CD4-positive, CD25-positive, alpha-beta regulatory T cell (primary cell): ENCODE data around the gene RUSC1. TPM values are rescaled to one million over a fixed set of nuclear protein-coding genes. Genes with fewer than 3 reads are reported as not detected.
"Not testable (repeated sequence)": the region's sequence is repeated elsewhere in the genome, so short reads cannot be mapped to it uniquely, and the experiment has no call there.

Experiments used
- ATAC-seq, 2 donors: fragments of 150-1000 bp; cut with Tn5 transposase; one replicate each; pipeline ENCODE4 v1.10.0; 2021; ENCODE audit warnings: low read depth in 2 of 2, moderate number of reproducible peaks in 2 of 2, moderate library complexity in 1 of 2
- DNase-seq, 3 donors: peaks; one replicate each; pipeline versions ENCODE4 v3.0.0 to v3.0.0-alpha.2; 2012 to 2022; ENCODE audit warnings: mixed read lengths in 1 of 3
- H3K27ac ChIP-seq: one replicate; pipeline ENCODE4 v1.7.0; 2013; ENCODE audit warnings: mild to moderate bottlenecking, low read length; ENCODE audit not compliant: insufficient read depth, poor library complexity, severe bottlenecking
- H3K27me3 ChIP-seq: one replicate; pipeline ENCODE4 v1.7.0; 2013; ENCODE audit warnings: low read length; ENCODE audit not compliant: control insufficient read depth, insufficient read depth
- H3K36me3 ChIP-seq: one replicate; pipeline ENCODE4 v1.7.0; 2013; ENCODE audit warnings: mild to moderate bottlenecking, low read length, moderate library complexity; ENCODE audit not compliant: control insufficient read depth, insufficient read depth
- H3K4me1 ChIP-seq: 2 replicates; pipeline ENCODE4 v1.7.0; 2013; ENCODE audit warnings: mild to moderate bottlenecking, low read length; ENCODE audit not compliant: insufficient read depth, control insufficient read depth, poor library complexity, severe bottlenecking
- H3K4me3 ChIP-seq: one replicate; pipeline ENCODE4 v1.7.0; 2013; ENCODE audit warnings: low read depth, mild to moderate bottlenecking, low read length, moderate library complexity
- H3K9me3 ChIP-seq, 2 experiments: 1 replicate in 1 of 2; 2 replicates in 1 of 2; pipeline ENCODE4 v1.7.0; 2013; ENCODE audit warnings: low read length in 2 of 2, mild to moderate bottlenecking in 1 of 2, moderate library complexity in 1 of 2; ENCODE audit not compliant: control insufficient read depth in 2 of 2
- H3K27ac Mint-ChIP-seq, 3 donors: one replicate each; pipeline ENCODE4 v1.8.0; 2020 to 2022; ENCODE audit warnings: mild to moderate bottlenecking in 3 of 3, mixed read lengths in 3 of 3, moderate library complexity in 2 of 3
- H3K27me3 Mint-ChIP-seq: one replicate; pipeline ENCODE4 v1.8.0; 2022; ENCODE audit warnings: mild to moderate bottlenecking, mixed read lengths
- H3K36me3 Mint-ChIP-seq: one replicate; pipeline ENCODE4 v1.8.0; 2020; ENCODE audit warnings: mixed read lengths
- H3K4me1 Mint-ChIP-seq, 4 donors: one replicate each; pipeline ENCODE4 v1.8.0; 2020 to 2022; ENCODE audit warnings: mixed read lengths in 4 of 4, mild to moderate bottlenecking in 1 of 4
- H3K4me3 Mint-ChIP-seq, 4 donors: one replicate each; pipeline ENCODE4 v1.8.0; 2020 to 2022; ENCODE audit warnings: mild to moderate bottlenecking in 4 of 4, mixed read lengths in 4 of 4, moderate library complexity in 3 of 4
- H3K9me3 Mint-ChIP-seq, 7 donors: one replicate each; pipeline ENCODE4 v1.8.0; 2020 to 2022; ENCODE audit warnings: mixed read lengths in 7 of 7, mild to moderate bottlenecking in 3 of 7, moderate library complexity in 2 of 7
- polyA plus RNA-seq, 4 donors: library from polyadenylated mRNA; unstranded; fragments of 300-500 nt; fragmentation: Illumina TruSeq; gene quantifications; one replicate each; pipeline ENCODE4 v1.2.3, GENCODE V29; 2021
- total RNA-seq: library from RNA; stranded (reverse); gene quantifications from one replicate; pipeline ENCODE4 v1.2.3, GENCODE V29; 2022

RUSC1 gene
- total and polyA plus RNA-seq, 5 donors from 2014 or later, result 7.1 to 12.4 (median 9.8) TPM

DNA sequence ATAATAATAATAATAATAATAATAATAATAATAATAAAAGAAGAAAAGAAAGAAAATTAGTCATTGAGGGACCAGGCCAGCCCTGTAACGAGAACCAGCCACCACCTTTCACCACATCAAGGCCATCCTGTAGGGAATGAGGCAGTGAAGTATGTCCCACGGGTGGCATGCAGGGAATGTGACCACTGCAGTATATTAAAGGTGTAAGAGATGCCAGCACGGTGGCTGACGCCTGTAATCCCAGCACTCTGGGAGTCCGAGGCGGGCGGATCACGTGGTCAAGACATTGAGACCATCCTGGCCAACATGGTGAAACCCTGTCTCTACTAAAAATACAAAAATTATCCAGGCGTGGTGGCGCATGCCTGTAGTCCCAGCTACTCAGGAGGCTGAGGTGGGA is 29.7 kb upstream of the RUSC1 start:
- not testable (repeated sequence) for H3K36me3 Mint-ChIP-seq, H3K9me3 ChIP-seq, H3K4me3 ChIP-seq, ATAC-seq, H3K9me3 Mint-ChIP-seq, H3K27me3 ChIP-seq, H3K27ac Mint-ChIP-seq, H3K27ac ChIP-seq, H3K4me3 Mint-ChIP-seq, H3K36me3 ChIP-seq, H3K4me1 Mint-ChIP-seq, DNase-seq, H3K4me1 ChIP-seq
- peaks cover 22% of the 10 kb centered on the region for H3K27me3 Mint-ChIP-seq

DNA sequence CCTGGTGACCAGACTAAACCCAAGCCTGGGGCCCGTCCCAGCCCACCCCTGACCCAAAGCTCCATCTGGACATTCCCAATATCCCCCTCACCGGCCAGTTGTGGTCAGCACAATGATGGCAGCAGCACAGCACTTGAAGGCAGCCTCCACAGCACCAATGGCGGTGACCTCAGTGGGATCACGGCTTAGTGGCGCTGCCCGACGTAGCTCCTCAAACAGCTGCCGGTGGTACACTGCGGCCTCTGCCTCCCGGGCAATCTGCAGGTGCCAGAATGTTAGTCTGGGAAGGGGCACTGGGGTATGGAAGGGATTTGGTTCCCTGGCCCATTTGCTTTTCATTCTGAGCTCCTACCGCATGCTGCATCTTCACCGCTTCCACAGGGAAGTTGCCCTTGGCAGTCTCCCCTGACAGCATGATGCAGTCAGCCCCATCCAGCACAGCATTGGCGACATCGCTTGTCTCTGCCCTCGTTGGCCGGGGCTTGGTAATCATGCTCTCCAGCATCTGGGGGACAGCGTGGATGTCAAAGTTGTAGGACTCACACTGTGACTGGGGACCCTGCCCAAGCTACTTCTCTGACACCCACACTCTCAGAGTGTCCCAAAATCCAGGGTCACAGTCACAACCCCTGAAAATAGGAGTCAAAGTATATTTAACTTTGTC is 27.5 kb upstream of the RUSC1 start:
- ATAC-seq (no peak), DNase-seq (no peak)
- H3K36me3 ChIP-seq, result no peaks in the 10 kb centered on the region
- H3K4me3 Mint-ChIP-seq, result no peak overlapping the region
- no peak overlapping the region for H3K4me3 ChIP-seq
- H3K27me3 ChIP-seq, result peaks cover 7% of the 10 kb centered on the region
- H3K9me3 Mint-ChIP-seq, result peaks cover 0 to 2% (median 0%) of the 10 kb centered on the region in 7 donors
- H3K4me1 ChIP-seq, result peaks cover 7% of the 10 kb centered on the region
- no peaks in the 10 kb centered on the region for H3K9me3 ChIP-seq
- H3K36me3 Mint-ChIP-seq, result peaks cover 4% of the 10 kb centered on the region
- H3K4me1 Mint-ChIP-seq, result peaks cover 0 to 4% (median 0%) of the 10 kb centered on the region in 4 donors
- peaks cover 37% of the 10 kb centered on the region for H3K27me3 Mint-ChIP-seq
- no peak overlapping the region for H3K27ac Mint-ChIP-seq
- H3K27ac ChIP-seq, result no peak overlapping the region

DNA sequence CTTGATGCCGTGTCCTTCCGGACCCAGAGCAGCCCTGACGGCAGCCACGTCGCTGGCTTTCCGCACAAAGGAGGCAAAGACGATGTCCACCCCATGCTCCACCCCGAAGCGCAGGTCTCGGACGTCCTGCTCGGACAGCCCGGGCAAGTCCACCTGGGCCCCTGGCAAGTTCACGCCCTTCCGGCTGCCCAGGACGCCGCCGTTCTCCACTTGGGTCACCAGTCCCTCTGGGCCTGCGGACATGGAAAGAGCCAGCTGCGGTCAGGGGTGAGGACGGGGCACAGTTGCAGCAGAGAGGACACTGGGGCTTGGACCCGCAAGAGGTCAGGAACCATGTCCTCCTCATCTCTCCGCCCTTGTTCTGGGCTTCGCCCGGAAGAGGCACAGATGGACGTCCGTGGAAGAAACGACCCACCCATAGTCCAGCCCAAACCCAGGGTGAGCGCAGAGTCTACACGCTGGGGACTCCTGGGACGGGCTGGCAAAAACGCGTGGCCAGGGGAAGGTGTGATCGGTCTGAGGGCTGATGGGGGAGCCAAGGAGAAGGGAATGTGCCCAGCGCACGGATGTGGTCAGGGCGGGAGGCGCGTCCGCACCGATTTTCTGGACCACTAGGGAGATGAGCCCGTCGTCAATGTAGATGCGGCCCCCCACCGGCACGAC is 26.0 kb upstream of the RUSC1 start:
- Mint-ChIP-seq H3K4me3 (no peak overlapping the region), H3K9me3 (peaks cover 0 to 2% (median 0%) of the 10 kb centered on the region in 7 donors), H3K4me1 (peaks cover 0 to 4% (median 0%) of the 10 kb centered on the region in 4 donors), H3K27ac (no peak overlapping the region), H3K27me3 (peaks cover 33% of the 10 kb centered on the region), H3K36me3 (no peaks in the 10 kb centered on the region)
- DNase-seq (no peak), ATAC-seq (no peak)
- Histone ChIP-seq H3K27me3 (peaks cover 7% of the 10 kb centered on the region), H3K4me1 (peaks cover 7% of the 10 kb centered on the region), H3K36me3 (no peaks in the 10 kb centered on the region), H3K9me3 (no peaks in the 10 kb centered on the region), H3K4me3 (no peak overlapping the region), H3K27ac (no peak overlapping the region)

DNA sequence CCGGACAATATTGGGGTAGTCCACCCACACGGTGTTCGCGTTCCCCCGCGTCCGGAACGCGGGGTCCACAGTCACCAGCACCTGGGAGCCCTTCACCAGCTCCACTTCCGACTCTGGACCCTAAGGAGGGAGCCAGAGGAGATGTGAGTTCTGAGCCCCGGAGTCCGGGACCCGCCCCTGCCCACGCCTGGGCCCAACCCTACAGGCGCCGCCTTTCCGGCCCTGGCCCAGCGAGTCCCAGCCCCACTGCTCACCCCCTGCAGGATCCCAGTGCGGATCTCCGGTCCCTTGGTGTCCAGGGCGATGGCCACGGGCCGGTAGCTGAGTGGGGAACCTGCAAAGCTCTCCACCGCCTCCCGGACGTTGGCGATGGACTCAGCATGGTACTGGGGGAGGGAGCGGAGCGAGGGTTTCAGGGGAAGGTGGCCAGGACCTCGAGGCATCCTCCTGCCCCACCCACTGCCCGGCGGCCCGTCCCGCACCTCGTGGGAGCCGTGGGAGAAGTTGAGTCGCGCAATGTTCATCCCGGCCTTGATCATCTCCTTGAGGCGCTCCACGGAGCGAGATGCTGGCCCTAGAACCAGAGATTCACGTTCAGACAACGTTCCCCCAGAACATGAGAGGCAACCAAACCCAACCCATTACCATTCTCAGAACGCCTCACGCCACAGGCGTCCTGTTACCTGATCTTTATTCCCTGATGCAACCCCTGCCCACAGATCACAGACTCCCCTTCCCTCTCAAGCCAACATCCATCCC is 25.3 kb upstream of the RUSC1 start:
- Mint-ChIP-seq H3K9me3 (peaks cover 0 to 2% (median 0%) of the 10 kb centered on the region in 7 donors), H3K36me3 (no peaks in the 10 kb centered on the region), H3K4me3 (no peak overlapping the region), H3K27ac (no peak overlapping the region), H3K4me1 (peaks cover 0 to 4% (median 0%) of the 10 kb centered on the region in 4 donors), H3K27me3 (peaks cover 33% of the 10 kb centered on the region)
- H3K27me3 ChIP-seq, result peaks cover 7% of the 10 kb centered on the region
- no peak for DNase-seq
- H3K36me3 ChIP-seq, result no peaks in the 10 kb centered on the region
- H3K4me1 ChIP-seq, result peaks cover 7% of the 10 kb centered on the region
- ATAC-seq, result no peak
- H3K4me3 ChIP-seq, result no peak overlapping the region
- no peak overlapping the region for H3K27ac ChIP-seq
- H3K9me3 ChIP-seq, result no peaks in the 10 kb centered on the region

DNA sequence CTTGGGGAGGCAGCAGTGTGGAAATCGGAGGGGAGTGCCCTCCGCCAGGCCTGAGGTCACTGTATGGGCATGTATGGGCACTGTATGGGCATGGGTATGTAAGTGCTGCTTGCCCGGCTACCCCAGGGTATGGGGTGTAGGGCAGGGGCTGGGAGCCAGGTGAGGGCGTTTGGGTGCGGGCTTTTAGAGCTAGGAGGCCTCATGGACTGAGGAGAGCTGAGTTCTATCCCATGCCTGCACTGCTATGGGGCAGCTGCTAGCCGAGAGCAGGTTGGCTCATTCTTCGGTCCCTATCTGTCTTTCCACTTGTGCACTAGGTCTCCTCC is 24.8 kb upstream of the RUSC1 start:
- Mint-ChIP-seq H3K27ac (no peak overlapping the region), H3K4me3 (no peak overlapping the region), H3K36me3 (no peaks in the 10 kb centered on the region), H3K9me3 (peaks cover 0 to 1% (median 0%) of the 10 kb centered on the region in 7 donors), H3K4me1 (peaks cover 0 to 4% (median 0%) of the 10 kb centered on the region in 4 donors), H3K27me3 (peaks cover 33% of the 10 kb centered on the region)
- H3K4me3 ChIP-seq, result no peak overlapping the region
- DNase-seq (no peak), ATAC-seq (no peak)
- H3K4me1 ChIP-seq, result peaks cover 7% of the 10 kb centered on the region
- no peak overlapping the region for H3K27ac ChIP-seq
- H3K36me3 ChIP-seq, result no peaks in the 10 kb centered on the region
- no peaks in the 10 kb centered on the region for H3K9me3 ChIP-seq
- peaks cover 7% of the 10 kb centered on the region for H3K27me3 ChIP-seq

DNA sequence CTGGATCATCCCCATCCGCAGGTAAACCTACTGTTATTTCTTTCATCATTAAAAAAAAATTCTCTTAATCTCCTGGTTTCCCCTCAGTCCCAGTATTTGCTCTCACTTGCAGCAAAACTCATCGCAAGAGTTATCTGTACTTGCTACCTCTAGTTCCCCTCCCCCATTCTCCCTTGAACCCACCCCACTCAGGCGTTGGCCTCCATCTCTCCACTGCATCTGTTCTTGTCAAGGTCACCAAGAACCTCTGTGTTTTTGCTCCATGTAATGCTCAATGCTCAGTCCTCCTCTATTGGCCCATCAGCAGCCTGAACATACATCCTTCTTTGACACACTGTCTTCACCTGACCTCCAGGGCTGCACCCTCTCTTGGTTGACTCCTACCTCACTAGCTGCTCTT is 24.0 kb upstream of the RUSC1 start:
- ATAC-seq (no peak), DNase-seq (no peak)
- H3K27me3 Mint-ChIP-seq, result peaks cover 33% of the 10 kb centered on the region
- H3K27ac Mint-ChIP-seq, result no peak overlapping the region
- peaks cover 7% of the 10 kb centered on the region for H3K4me1 ChIP-seq
- no peaks in the 10 kb centered on the region for H3K36me3 ChIP-seq
- no peak overlapping the region for H3K27ac ChIP-seq
- no peaks in the 10 kb centered on the region for H3K9me3 Mint-ChIP-seq
- H3K36me3 Mint-ChIP-seq, result no peaks in the 10 kb centered on the region
- H3K9me3 ChIP-seq, result no peaks in the 10 kb centered on the region
- peaks cover 7% of the 10 kb centered on the region for H3K27me3 ChIP-seq
- no peak overlapping the region for H3K4me3 ChIP-seq
- H3K4me3 Mint-ChIP-seq, result no peak overlapping the region
- H3K4me1 Mint-ChIP-seq, result peaks cover 0 to 4% (median 0%) of the 10 kb centered on the region in 4 donors

DNA sequence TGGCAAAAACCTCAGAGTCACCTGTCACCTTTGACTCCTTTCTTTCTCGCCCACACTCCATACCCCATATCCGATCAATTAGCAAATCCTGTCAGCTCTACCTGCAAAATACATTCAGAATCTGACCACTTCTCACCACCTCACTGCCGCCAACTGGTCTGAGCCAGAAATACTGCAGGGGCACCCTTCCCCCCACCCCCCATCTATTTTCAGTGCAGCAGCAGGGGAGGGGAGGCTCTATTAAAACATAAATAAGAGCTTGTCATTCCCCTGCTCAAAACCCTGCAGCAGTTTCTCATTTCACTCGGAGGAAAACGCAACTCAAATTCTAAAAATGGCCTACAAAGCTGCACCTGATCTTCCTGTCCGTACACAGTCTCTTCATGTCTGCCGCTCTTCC is 23.3 kb upstream of the RUSC1 start:
- Histone ChIP-seq H3K27me3 (peaks cover 7% of the 10 kb centered on the region), H3K36me3 (no peaks in the 10 kb centered on the region), H3K4me1 (peaks cover 7% of the 10 kb centered on the region), H3K27ac (no peak overlapping the region), H3K4me3 (no peak overlapping the region), H3K9me3 (no peaks in the 10 kb centered on the region)
- Mint-ChIP-seq H3K4me1 (peaks cover 0 to 4% (median 0%) of the 10 kb centered on the region in 4 donors), H3K4me3 (no peak overlapping the region), H3K27me3 (peaks cover 33% of the 10 kb centered on the region), H3K36me3 (no peaks in the 10 kb centered on the region), H3K9me3 (no peaks in the 10 kb centered on the region), H3K27ac (no peak overlapping the region)
- DNase-seq (no peak), ATAC-seq (no peak)
